Activated CD4-positive, alpha-beta T cell treated with anti-CD3 and anti-CD28 coated beads for 48 hours (primary cell): ENCODE measurements around the gene GATA2.

ENCODE experiments used
- DNase-seq: peaks from one replicate; pipeline ENCODE4 v3.0.0-alpha.2; 2020

GATA2 gene

DNA sequence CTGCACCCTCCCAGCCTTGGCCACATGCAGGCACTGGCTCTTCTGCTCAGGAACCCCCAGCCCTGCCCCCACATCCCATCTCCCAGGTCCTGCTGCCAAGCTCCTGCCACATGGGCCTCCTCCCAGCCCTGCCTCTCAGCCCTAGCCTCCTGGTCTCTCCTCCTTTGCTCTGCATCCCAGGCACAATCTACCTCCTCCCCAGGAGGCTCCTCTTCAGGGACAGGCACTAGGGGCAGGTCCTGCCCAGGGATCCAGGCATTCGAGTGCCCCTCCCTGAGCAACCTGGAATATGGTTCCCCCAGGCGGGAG lies 38.7 kb downstream of the GATA2 start:
- DNase-seq, result no peak

DNA sequence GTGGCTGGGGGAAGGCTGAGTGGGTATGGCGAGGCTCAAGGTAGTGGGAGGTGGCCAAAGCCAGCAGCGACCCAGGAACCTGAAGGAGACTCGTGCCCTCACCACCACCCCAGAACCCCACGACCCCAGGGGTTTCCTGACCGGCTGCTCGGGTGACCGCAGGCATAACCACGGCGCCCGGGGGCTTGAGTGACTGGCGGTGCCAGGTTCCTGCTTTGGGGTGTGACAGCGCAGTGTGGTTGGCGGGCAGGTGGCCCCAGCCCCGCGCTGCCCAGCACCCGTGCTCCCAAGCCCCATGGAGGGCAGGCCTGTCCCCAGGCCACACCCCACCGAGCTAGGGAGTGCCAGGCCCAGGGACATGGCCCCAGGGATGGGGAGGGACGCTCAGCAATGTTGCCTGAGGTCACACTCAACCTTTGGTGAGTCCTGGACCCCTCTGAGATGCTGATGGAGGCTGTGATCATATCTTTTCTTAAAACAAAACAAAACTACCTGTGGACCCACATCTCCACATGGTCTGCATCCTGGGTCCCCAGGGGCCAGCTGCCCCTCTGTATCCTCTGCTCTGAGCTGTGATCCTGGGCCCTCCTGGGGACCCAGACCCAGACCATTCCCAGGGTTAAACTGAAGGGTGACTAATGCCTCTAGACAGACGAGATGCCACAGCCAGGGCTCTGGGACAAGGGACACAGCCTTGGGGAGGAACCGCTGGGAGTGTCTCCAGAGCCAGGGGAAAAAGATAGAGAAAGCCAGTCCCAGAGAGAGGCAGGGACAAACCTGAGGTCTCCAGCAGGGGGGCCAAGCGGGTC lies 39.3 kb downstream of the GATA2 start:
- DNase-seq, result no peak

DNA sequence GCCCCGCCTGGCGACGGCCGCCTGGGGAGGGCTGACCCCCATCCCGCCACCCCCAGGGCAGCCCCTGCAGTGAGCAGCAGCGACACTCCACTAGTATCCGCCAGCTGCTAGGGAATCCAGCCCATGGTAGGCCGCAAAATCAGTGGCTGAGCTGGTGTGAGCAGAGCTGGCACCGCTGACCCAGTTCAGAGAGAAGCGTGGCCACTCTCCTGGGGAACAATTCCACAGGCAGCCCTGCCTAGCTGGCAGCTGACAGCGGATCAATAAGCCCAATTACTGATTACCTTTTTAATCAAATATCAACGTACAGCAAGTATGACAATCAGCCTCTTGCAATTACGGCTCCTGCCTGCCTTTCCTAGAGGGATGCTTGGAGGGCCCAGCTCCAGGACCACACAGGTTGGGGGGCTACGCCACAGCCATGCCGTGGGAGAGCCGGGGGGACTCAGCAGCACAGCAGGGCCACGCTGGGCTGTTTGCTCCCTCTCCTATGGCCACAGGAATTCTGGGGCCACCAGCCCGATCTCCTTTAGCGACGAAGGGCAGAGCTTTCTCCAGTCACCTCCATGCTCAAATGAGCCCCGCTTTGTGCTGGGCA lies 40.2 kb downstream of the GATA2 start:
- DNase-seq, result no peak

DNA sequence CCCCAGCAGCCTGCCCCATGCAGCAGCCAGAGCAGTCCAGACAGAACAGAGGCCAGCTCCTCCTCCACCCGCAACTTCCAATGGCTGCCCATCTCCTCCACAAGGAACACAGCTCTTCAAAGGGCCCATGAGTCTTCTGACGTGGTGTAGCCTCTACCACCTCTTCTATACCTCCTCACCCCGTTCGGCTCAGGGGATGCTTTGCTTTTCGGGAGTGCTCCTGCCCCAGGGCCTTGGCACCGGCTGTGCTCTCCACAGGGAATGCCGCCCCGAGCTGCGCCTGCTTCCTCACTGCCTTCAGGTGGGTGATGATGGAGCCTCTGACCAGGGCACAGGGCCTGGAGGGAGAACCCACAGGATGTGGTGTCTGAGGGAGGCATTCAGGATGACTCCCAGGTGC lies 40.9 kb downstream of the GATA2 start:
- DNase-seq, result no peak

DNA sequence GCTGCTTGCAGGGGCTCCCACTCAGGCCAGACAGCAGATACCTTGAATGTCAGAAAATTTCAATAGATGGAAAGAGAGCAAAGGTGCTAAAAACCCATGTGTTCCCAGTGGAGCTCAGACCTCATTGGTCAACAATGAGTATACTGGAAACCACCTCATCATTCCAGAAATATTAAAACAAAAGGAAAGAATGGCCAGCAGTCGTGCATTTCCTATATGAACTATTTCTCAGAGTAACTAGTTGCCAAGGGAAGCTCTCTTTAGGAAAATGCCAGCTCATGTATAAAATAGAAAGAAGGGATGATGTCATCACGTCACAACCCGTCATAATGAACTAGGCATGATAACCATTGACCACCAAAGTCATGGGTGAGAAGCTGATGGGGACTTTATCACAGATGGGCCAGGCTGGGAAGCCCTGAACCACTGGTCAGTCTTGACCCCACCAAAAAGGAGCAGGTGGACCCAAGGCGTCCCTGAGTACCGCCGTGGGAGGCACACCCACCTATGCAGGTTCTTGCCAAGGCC lies 43.8 kb downstream of the GATA2 start:
- DNase-seq, result no peak

DNA sequence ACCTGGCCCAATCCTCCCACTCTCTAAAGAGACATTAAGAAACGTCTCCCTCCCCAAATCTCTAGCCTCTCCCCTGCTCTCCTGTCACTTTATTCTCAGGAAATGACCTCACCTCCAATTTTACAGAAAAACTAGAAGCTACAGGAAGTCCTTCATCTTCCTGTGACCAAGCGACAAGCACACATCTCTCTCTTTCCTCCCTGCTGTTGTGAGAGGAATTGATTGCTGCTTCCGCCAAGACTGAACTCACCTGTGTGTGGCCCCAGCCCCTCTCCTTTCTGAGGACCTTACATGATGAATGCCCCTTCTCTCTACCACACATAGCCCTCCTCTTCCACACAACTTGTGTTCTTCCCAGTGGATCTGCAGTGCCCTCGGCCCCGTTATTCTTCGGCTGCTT lies 44.5 kb downstream of the GATA2 start:
- no peak for DNase-seq

DNA sequence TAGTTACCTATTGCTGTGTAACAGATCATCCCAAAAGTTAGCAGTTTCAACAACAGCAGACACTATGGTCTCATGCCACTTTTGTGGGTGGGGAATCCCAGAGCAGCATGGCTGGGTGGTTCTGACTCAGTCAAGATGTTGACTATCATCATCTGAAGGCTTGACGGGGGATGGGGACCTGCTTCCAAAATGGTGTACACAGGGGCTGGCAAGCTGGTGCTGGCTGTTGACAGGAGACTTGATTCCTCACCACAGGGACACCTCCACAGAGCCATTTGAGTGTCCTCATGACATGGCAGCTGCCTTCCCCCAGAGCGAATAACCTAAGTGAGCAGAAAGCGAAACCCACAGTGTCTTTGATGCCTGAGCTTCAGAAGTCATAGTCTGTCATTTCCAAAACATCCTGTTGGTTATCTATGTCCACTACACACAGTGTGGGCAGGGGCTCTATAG lies 45.4 kb downstream of the GATA2 start:
- DNase-seq, result peak; percentile 88

DNA sequence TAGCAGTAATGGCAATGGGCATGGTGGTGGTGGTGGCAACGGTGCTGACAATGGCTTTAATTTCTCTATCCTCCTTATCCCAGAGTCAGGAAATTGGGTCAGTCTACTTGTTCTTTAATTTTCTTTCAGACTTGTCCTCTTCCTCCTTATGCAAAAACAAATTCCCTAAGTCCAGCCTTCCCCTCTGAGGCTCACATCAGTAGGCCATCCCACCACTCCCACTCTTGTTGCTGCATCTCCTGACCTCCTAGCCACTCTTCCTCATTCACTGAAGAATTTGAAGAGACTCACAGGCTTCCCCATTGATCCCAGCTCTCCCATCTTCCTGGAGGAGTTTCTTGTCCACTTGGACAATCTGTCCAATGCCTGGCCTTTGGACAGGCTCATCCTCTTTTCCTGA lies 46.2 kb downstream of the GATA2 start:
- no peak for DNase-seq

DNA sequence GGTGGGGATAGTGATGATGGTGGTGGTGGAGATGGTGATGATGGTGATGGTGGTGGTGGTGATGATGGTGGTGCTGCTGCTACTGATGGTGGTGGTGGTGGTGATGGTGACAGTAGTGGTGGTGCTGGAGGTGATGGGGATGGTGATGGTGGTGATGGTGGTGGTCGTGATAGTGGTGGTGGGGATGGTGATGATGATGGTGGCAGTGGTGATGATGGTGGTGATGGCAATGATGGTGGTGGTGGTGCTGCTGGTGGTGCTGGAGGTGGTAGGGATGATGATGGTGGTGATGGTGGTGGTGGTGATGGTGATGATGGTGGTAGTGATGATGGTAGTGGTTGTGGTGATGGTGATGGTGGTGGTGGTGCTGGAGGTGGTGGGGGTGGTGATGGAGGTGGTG lies 47.6 kb downstream of the GATA2 start:
- DNase-seq, result no peak

DNA sequence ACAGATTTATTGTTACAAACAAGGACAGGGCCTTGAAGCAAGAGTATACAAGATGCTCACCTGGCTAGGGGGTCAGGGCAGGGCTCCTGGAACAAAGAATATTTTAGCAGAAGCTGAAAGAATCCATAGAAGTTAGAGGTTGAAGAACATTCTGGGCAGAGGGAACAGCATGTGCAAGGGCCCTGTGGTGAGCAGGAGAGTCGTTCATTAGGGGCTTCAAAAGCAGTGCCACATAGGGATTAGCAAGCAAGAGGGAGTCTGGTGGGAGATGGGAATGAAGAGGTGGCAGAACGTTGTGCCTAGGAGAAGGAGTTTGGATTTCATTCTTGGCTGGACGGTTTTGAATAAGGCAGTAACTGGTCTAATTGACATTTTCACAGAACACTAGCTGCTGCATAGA lies 49.2 kb downstream of the GATA2 start:
- DNase-seq, result no peak

DNA sequence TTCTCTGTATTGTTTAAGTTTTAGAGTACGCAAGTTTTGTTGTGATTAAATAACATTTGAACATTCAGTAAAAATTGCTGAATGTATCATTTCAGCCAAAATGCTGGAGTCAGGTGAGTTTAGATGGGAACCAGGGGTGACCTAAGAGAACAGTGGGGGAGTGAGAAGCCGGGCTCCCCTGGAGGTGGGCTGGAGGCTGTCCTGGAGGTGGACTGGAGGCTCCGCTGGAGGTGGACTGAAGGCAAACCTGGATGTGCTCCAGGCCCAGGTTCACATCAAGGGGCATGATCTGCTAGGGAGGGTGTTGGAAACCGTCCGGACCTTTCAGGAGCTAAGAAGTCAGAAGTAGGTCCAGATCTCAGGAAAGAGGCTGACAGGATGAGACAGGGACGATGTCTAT lies 50.1 kb downstream of the GATA2 start:
- DNase-seq, result no peak

DNA sequence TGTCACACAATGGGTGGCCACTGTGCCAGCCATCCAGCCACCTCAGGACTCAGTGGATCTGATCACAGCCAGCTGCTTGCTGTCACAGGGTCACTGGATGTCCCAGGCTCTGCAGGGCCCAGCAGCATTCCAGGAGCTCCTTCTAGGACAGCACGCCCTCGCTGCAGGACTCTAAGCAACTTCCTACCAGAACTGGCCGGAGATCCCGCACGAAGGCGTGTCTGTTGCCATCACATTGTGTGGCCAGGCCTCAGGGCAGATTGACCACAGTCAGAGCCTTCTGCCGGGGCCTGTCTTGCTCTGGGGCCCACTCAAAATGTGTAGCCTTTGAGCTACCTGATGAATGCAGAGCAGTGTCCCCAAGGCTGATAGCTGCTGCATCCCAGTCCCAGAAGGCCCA lies 50.9 kb downstream of the GATA2 start:
- DNase-seq, result no peak

DNA sequence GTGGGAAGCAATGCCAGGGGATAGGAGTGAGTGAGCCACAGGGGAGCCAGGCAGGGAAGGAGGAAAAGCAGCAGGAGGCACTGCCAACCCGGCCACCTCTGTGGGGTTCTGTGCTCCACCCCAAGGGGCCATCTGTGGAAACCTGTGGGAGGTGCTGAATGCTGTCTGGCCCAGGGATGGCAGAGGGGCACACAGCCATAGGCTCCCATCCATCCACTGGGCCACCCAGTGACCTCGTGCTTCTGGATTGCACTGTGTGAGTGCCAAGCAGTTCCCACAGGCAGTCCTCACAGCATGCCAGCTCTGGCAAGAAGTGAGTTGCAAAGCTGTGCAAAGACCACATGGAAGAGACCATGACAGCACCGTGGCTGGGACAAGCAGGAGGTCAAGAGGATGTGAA lies 53.8 kb downstream of the GATA2 start:
- DNase-seq, result no peak

DNA sequence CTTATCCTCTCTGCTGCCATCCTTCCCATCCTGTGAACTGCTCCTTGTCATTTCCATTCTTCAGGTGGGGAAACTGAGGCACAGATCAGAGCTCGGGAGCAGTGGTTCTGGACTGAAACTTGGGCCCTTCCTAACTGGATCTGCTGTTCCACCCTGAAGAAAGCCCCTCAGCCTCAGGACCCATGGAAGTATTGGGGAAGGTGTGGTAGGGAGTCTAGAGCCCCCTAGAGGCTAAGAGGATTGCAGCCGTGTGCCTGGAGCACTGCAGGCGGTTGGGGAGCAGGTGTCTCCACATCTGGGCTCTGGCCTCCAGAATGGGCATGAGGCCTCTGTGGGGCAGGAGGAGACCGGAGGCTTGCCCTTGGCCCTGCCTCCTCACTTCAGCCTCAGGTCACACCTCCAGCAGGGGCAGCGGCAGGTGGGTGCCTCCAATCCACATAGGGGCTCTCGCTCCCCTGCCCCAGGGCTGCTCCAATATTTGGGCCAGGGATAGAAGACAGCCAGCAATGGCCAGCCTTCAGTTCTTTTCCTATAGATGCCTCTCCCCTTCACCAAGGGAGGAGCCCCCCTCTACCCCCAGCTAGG lies 54.4 kb downstream of the GATA2 start:
- no peak for DNase-seq

DNA sequence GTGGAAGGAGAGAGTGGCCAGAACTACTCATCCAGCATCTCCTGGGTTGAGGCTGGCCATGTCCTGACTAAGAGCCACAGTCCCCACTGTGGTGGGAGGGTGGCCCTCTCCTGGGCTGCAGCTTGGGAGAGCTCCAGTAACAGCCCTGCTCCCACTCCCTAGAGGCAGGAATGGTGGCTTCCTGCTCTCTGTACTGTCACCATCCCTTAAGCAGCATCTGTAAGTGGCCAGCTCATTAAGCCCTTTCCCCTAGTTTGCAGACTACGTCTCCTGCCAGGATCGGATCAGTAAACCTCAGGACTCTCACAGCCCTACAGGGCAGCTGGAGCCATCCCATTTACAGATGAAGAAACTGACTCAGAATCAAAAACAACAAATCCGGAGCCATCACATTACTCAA lies 56.8 kb downstream of the GATA2 start:
- DNase-seq, result no peak

DNA sequence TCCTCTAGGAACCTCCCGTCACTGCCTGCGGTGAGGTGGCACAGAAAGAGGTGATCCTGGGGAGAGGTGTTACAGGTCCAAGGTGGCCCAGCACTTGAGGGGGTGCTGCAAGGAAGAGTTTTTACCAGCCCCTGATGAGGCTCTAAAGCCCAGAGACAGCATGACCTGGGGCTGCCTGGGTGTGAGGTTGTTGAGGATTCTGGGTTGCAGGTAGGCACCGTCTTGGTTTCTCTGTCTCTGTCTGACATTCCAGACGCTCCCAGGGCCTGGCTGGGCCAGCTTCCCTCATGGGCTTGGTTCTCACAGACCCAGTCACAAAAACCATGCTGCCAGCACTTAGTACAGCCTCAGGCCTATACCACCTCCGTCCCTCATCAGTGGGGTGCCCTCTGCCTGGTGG lies 57.4 kb downstream of the GATA2 start:
- no peak for DNase-seq

DNA sequence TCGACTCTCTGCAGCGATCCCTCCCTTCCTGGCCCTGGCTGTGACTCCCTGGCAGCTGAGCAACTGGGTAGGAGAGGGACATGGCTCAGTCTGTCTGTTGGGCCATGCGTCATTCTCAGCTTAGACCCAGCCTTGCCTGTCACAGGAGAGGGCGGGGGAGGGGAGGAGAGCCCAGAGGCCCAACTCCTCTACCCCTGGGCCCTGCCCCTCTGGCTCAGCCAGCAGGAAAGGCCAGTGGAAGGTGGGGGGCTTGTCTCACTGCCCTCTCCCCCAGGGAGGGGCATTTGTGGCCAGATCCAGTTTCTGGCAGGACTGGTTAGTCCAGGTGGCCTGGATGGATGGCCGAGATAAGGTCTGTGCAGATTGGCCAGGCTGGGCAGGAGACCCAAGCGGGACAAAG lies 57.9 kb downstream of the GATA2 start:
- no peak for DNase-seq

DNA sequence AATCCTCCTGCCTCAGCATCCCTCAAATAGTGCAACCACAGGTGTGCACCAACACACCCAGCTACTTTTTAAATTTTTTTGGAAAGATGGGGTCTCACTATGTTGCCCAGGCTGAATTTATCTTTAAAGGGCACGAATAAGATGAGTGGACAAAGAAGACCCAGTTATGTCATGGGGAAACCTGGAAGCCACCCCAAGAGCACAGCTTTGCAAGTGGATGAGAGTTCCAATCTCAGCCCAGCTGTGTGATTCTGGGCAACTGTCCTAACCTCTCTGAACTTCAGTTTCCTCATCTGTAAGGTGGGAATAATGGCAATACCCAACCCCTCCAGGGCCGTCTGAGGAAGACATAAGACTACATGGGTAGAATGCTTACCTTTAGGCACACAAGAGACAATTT lies 58.5 kb downstream of the GATA2 start:
- no peak for DNase-seq

DNA sequence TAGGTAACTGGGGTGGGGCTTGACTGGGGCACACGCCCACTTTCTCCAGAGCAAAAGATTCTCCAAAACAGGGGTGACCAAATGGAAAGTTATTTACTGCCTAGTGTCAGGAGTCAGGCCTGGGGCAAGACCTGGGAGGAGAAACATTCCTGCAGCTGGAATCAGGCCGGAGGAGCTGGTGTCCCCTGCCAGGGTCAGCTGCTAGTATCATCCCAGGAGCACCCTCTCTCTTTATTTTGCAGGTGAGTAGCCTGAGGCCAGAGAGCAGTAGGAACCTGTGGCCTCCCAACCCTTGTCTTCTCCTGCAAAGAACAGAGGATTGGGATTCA lies 59.2 kb downstream of the GATA2 start:
- no peak for DNase-seq

DNA sequence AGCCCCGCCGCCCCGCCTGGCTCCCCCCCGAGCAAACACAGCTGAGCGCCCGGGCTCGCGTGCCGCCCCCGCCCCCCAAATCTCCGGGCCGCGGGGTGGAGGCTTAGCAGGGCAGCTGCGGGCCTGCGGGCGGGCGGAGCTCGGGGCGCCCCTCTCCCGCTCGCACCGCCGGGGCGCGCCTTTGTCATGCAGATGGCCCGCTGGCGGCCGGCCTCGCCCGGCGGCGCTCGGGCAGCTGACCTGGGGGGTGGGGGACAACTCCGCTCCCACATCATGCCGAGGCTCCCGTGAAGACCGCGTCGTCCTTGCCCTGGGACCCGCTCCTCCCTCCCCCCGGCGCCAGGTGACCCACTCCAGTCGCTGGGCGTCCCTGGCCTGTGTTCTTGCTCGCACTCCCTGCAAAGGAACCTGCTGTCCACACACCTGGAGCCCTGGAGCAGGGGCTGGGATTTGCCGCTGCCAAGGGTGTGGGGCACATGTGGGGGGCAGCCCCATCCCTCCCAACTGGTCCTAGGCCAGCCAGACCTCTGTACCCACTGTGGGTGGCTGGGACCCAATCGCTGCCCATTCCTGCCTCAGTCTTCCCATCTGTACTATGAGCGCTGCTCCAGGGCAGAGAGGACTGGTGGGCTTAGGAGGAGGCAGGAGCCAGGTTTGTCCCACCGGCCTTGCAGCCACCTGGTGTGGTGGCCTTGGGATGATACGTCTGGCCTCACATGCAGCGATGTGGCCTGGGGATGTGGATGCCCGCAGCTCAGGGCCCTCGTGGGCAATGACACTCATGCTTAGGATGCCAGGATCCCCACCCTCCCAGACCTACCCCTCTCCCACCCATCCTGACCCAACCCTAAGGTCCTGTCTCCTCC lies 59.8 kb downstream of the GATA2 start:
- no peak for DNase-seq

DNA sequence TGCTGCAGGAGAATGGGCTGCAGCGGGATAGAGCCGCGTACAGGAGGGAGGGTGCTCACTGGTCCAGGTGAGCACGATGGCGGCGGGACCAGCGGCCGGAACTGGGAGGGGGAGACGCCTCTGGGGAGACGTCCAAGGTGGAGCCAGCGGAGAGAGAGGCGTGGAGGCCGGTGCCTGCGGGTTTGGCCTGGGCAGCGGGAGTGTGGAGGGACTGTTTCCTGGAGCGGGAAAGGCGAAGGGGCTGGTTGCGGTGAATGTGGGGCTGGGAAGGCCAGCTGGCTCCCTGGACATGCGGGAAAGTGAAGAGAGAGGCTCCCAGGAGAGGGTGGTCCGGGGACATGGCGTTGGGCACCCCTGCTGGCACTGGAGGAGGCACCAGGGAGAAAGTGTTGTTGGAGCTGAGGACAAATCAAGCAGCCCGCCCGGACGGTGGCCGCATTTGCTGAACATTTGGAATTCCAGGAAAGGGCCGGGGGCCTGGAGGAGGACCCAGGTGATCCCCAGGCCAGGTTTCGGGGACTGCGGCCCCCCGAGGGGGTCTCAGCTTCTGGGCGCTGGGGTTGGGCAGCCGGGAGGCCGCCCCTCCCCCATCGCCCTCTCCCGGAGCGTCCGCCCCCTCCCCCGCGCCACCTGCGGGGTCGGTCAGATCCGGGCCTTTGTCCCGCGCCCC lies 60.6 kb downstream of the GATA2 start:
- no peak for DNase-seq

DNA sequence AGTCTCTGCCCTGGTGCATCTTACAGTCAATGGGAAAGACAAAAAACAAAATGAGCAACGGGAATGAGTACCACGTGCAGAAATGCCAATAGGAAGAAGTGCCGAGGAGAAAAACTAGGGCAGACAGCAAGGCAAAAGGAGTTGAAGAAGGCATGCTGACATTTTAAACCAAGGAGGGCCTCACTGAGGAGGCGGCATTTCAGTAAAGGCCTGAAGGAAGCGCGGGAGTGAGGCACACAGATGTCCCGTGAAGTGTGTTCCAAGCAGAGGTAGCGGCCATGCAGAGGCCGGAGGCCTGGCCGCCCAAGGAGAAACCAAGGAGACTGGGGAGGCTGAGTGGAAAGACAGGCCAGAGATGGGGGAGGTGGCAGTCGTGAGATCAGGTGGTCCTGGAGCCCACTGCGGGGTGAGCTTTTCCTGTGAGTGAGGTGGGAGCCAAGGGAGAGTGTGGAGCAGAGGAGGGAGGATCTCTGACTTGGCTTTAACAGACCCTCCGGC lies 61.1 kb downstream of the GATA2 start:
- no peak for DNase-seq

DNA sequence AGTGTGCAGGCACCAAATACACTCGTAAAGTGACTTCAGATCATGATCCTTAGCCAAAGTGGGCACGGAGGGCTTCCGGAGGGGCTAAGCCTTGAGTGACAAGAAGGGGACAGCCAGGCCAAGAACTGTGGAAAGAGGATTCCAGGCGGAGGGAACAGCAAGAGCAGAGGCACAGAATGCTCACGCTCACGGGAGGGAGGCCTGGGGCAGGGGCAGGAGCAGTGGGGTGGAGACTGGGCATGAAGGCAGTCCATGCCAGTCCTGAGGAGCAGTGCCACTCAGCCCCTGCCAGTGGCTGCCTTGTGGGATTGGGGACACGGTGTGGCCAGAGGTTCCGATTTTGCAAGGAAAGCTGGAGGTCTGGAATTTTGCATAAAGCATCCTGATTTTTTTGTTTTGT lies 62.3 kb downstream of the GATA2 start:
- no peak for DNase-seq
